Right cardiac atrium (tissue), 5 donors: Measurements from ENCODE around the gene DTHD1. TPM values are rescaled to one million over a fixed set of nuclear protein-coding genes. Genes with fewer than 3 reads are reported as not detected.

Source experiments
- ATAC-seq, 2 donors: fragments of 200-7000 bp; cut with Tn5 transposase; one replicate each; pipeline versions ENCODE4 v1.8.0 to v1.9.1; 2020; ENCODE audit warnings: moderate library complexity in 2 of 2, mild to moderate bottlenecking in 1 of 2
- DNase-seq, 3 donors: peaks; one replicate each; pipeline ENCODE4 v3.0.0-alpha.2; 2020
- H3K27ac ChIP-seq: one replicate; pipeline ENCODE4 v1.5.1; 2013; ENCODE audit warnings: mild to moderate bottlenecking, low read length, control low read depth, moderate library complexity
- H3K27me3 ChIP-seq: one replicate; pipeline ENCODE4 v1.6.1; 2013; ENCODE audit not compliant: control insufficient read depth, insufficient read depth
- H3K4me1 ChIP-seq: one replicate; pipeline ENCODE4 v1.6.1; 2013; ENCODE audit warnings: low read length; ENCODE audit not compliant: control insufficient read depth, insufficient read depth
- H3K4me3 ChIP-seq: one replicate; pipeline ENCODE4 v1.5.1; 2013; ENCODE audit warnings: low read length, control low read depth
- H3K9me3 ChIP-seq: one replicate; pipeline ENCODE4 v1.6.1; 2013; ENCODE audit warnings: low read length; ENCODE audit not compliant: control insufficient read depth
- WGBS: extraction: QIAGEN DNeasy Blood & Tissue Kit; methylation state at CpG from one replicate; pipeline ENCODE4 v1.1.7; 2013; 5-methylcytosine and 5-hydroxymethylcytosine counted together
- intact Hi-C, 4 donors: fragments of 100-400 bp; cut with DNase I; formaldehyde crosslinking; loops; one replicate each; pipeline versions ENCODE4 v1.11.0 to v1.14.0; 2022 to 2023
- polyA plus RNA-seq: library from polyadenylated mRNA; stranded (reverse); fragments of 200-250 nt; gene quantifications from one replicate; pipeline ENCODE4 v1.2.3, GENCODE V29; 2013
- total RNA-seq, 4 donors: library from RNA; stranded (reverse); fragmentation: NEBNext Ultra II Directional; extraction: Animal tissue kit (Norgen Biotek cat#: 25700); gene quantifications; one replicate each; pipeline ENCODE4 v1.2.1, GENCODE V29; 2021
- donor health status: healthy with polysubstance abuse.
- donor health status: DM: no; HTN: yes; CAD: no.
- donor health status: DM: no; HTN: no; CAD: no.
- donor health status: DM: no; HTN: yes; CAD: no; lungs with severe emphysema.
- donor health status: DM: yes; HTN: yes; CAD: no.

Gene DTHD1
- total and polyA plus RNA-seq, 5 donors, result 0.02 to 0.39 (median 0.09) TPM; not detected in 2

- no peak overlapping the region for H3K27ac ChIP-seq
- no peak overlapping the region for H3K4me3 ChIP-seq
- no peaks in the 10 kb centered on the region for H3K4me1 ChIP-seq
- ATAC-seq (no peak), DNase-seq (no peak)
- H3K27me3 ChIP-seq, result no peaks in the 10 kb centered on the region
- no peaks in the 10 kb centered on the region for H3K9me3 ChIP-seq
- WGBS, result 90% methylated on average over 2 of the region's 2 CpGs
- intact Hi-C loops, result no loop called here
Measured at GRCh38 chr4:36301127-36301526, 19.7 kb downstream of the DTHD1 start.

- no peak for ATAC-seq
- DNase-seq, result no peak
- H3K27ac ChIP-seq, result no peak overlapping the region
- H3K9me3 ChIP-seq, result no peaks in the 10 kb centered on the region
- intact Hi-C loops, result no loop called here
- no peaks in the 10 kb centered on the region for H3K27me3 ChIP-seq
- no peaks in the 10 kb centered on the region for H3K4me1 ChIP-seq
- 79% methylated on average over 3 of the region's 3 CpGs for WGBS
- no peak overlapping the region for H3K4me3 ChIP-seq
Measured at GRCh38 chr4:36303426-36304137, 22.2 kb downstream of the DTHD1 start.

- no peak overlapping the region for H3K4me3 ChIP-seq
- H3K27me3 ChIP-seq, result no peaks in the 10 kb centered on the region
- 68% methylated on average over 1 of the region's 1 CpG for WGBS
- no peaks in the 10 kb centered on the region for H3K9me3 ChIP-seq
- H3K4me1 ChIP-seq, result no peaks in the 10 kb centered on the region
- no peak for DNase-seq
- no peak overlapping the region for H3K27ac ChIP-seq
- no peak for ATAC-seq
- intact Hi-C loops, result no loop called here
Measured at GRCh38 chr4:36304138-36304681, 22.8 kb downstream of the DTHD1 start.

DNA sequence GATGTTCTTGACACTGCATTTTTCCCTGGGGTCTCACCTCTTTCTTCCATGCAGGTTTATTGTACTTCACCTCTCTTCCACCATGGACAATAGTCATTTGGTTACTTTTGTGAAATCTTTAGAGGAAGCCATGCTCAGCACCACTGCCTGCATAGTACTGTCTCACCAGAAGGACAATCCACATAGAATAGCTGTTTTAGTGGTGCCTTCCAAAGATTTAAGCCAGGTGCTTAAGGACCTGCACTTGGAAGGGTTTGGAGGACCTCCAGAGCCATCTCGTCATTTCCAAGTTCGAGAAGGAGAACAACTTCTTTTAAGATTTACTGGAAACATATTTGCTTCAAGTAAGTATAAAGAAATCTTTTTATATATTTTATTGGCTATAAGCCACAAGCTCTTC is 26.7 kb downstream of the DTHD1 start:
- ATAC-seq (no peak), DNase-seq (no peak)
- Histone ChIP-seq H3K4me1 (peaks cover 2% of the 10 kb centered on the region), H3K9me3 (no peaks in the 10 kb centered on the region), H3K4me3 (no peak overlapping the region), H3K27me3 (no peaks in the 10 kb centered on the region), H3K27ac (no peak overlapping the region)
- WGBS, result 62% methylated on average over 2 of the region's 2 CpGs
- intact Hi-C loops, result no loop called here

- WGBS, result 74% methylated on average over 4 of the region's 4 CpGs
- DNase-seq (no peak), ATAC-seq (no peak)
- intact Hi-C loops, result no loop called here
- Histone ChIP-seq H3K27me3 (no peaks in the 10 kb centered on the region), H3K4me1 (peaks cover 2% of the 10 kb centered on the region), H3K4me3 (no peak overlapping the region), H3K27ac (no peak overlapping the region), H3K9me3 (no peaks in the 10 kb centered on the region)
Measured at GRCh38 chr4:36310216-36310615, 28.8 kb downstream of the DTHD1 start.

DNA sequence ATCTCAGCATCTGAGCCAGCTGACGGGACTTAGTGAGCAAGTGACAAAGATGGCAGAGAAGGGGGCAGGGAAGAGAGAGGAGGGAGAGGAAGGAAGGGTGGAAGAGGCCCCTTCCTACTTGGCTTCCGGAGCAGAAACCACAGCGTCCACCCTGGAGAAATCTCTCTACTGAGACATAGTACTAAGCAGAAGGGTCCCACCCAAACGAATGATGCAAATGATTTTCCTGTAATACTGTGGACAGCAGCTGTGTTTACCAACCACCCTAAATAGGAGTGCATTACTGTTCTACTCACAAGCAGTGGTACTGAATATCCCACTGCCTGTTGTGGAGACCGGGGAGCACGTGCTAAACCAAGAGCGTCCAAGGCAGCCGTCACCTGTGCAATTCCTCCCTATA is 29.4 kb downstream of the DTHD1 start:
- Histone ChIP-seq H3K27me3 (no peaks in the 10 kb centered on the region), H3K9me3 (no peaks in the 10 kb centered on the region), H3K4me1 (peaks cover 2% of the 10 kb centered on the region), H3K4me3 (no peak overlapping the region), H3K27ac (no peak overlapping the region)
- intact Hi-C loops, result no loop called here
- WGBS, result 59% methylated on average over 8 of the region's 8 CpGs
- DNase-seq (peak; percentile 11 to 58 (median 55)), ATAC-seq (peak; percentile 80 to 87)

- intact Hi-C loops, result no loop called here
- Histone ChIP-seq H3K9me3 (no peaks in the 10 kb centered on the region), H3K4me1 (peaks cover 2% of the 10 kb centered on the region), H3K4me3 (no peak overlapping the region), H3K27ac (no peak overlapping the region), H3K27me3 (no peaks in the 10 kb centered on the region)
- ATAC-seq, result no peak
- WGBS, result 76% methylated on average over 3 of the region's 3 CpGs
- DNase-seq, result no peak
Measured at GRCh38 chr4:36312511-36312910, 31.1 kb downstream of the DTHD1 start.

GRCh38 chr4:36313301-36313700 is 31.9 kb downstream of the DTHD1 start:
- H3K9me3 ChIP-seq, result no peaks in the 10 kb centered on the region
- no peaks in the 10 kb centered on the region for H3K27me3 ChIP-seq
- H3K27ac ChIP-seq, result no peak overlapping the region
- no peak for ATAC-seq
- no peak overlapping the region for H3K4me3 ChIP-seq
- DNase-seq, result no peak
- intact Hi-C loops, result no loop called here
- peaks cover 2% of the 10 kb centered on the region for H3K4me1 ChIP-seq

- Histone ChIP-seq H3K4me1 (peaks cover 2% of the 10 kb centered on the region), H3K27me3 (no peaks in the 10 kb centered on the region), H3K4me3 (no peak overlapping the region), H3K27ac (no peak overlapping the region), H3K9me3 (no peaks in the 10 kb centered on the region)
- intact Hi-C loops, result no loop called here
- DNase-seq (no peak), ATAC-seq (no peak)
- 79% methylated on average over 1 of the region's 1 CpG for WGBS
Measured at GRCh38 chr4:36313703-36314102, 32.3 kb downstream of the DTHD1 start.

DNA sequence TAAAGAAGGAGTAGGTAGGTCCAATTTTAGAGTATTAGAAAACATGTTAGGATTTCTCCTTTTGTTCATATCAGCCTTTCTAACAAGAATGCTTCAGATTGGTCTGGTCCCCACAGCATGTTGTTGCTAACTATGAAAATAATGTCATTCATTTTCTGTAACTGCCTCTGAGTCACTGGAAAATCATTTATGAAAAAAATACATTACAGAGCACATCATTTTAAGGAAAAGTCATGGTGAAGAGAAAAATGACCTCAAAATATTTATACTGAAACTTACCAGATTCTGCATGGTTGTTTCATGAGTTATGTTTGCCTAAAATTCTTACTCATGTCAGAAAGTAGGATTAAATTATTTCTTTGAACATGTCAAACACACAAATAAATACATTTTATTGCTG is 35.2 kb downstream of the DTHD1 start:
- intact Hi-C loops, result no loop called here
- no peak for ATAC-seq
- DNase-seq, result no peak
- H3K27ac ChIP-seq, result no peak overlapping the region
- no peaks in the 10 kb centered on the region for H3K9me3 ChIP-seq
- no peak overlapping the region for H3K4me3 ChIP-seq
- no peaks in the 10 kb centered on the region for H3K4me1 ChIP-seq
- H3K27me3 ChIP-seq, result no peaks in the 10 kb centered on the region

GRCh38 chr4:36317721-36318120 is 36.3 kb downstream of the DTHD1 start:
- Histone ChIP-seq H3K9me3 (no peaks in the 10 kb centered on the region), H3K27me3 (no peaks in the 10 kb centered on the region), H3K4me1 (no peaks in the 10 kb centered on the region), H3K4me3 (no peak overlapping the region), H3K27ac (no peak overlapping the region)
- ATAC-seq (no peak), DNase-seq (no peak)
- intact Hi-C loops, result no loop called here
- 71% methylated on average over 1 of the region's 1 CpG for WGBS
